Panc1 (cell line): ENCODE results near the gene MT1B.

Experiments used
- POLR2AphosphoS5 ChIP-seq: IDR thresholded peaks from 2 replicates; pipeline ENCODE4 v1.6.1; 2012; ENCODE audit warnings: mild to moderate bottlenecking, low read depth, low read length, moderate library complexity
- SIN3A ChIP-seq: IDR thresholded peaks from 2 replicates; pipeline ENCODE4 v1.6.1; 2012; ENCODE audit warnings: low read depth, mild to moderate bottlenecking, low read length, moderate library complexity, borderline replicate concordance; ENCODE audit not compliant: insufficient read depth
- TCF7L2 ChIP-seq: IDR thresholded peaks from 2 replicates; pipeline ENCODE4 v1.6.1; 2011; ENCODE audit warnings: mild to moderate bottlenecking, low read depth, low read length, inconsistent platforms
- TF ChIP-seq, protein P1 (sequence below): fragments of 450-650 bp; IDR thresholded peaks from 2 replicates; pipeline ENCODE4 v1.5.1; 2017; ENCODE audit warnings: mild to moderate bottlenecking
- TF ChIP-seq, protein P2 (sequence below), 2 experiments: IDR thresholded peaks; 2 replicates each; pipeline ENCODE4 v1.6.1; 2011 to 2012; ENCODE audit warnings: low read depth in 2 of 2, control low read depth in 1 of 2, low read length in 1 of 2, mild to moderate bottlenecking in 1 of 2, moderate library complexity in 1 of 2; ENCODE audit not compliant: insufficient read depth in 1 of 2

DNA sequence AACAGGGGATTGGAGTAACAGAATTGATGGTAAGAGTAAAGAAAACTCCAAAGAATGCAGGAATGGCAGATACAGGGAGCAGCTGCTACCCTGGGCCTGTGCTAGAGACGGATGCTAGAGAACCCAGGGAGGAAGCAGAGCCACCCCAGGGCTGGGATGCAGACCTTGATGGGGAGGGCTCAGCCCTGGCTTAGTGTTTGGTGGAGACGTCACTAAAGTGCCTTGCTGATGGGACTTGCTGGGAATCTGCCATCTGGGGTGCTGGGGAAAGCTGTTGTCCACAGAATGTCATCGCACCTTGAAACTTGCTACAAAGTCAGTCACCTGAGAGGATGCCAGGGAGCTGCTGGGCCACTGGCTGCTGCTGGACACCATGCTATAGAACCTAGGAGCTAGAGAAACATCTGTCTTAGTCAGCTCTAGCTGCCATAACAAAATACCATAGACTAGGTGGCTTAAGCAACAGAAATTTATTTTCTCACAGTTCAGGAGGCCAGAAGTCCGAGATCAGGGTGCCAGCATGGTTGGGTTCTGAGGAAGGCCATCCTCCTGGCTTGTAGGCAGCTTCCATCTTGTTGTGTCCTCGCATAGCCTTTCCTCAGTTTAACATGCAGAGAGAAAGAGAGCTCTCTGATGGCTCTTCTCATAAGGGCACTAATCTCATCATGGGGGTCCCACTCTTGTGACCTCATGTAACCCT, 45.9 kb downstream of the MT1B start:
- TF ChIP-seq, protein P1, sequence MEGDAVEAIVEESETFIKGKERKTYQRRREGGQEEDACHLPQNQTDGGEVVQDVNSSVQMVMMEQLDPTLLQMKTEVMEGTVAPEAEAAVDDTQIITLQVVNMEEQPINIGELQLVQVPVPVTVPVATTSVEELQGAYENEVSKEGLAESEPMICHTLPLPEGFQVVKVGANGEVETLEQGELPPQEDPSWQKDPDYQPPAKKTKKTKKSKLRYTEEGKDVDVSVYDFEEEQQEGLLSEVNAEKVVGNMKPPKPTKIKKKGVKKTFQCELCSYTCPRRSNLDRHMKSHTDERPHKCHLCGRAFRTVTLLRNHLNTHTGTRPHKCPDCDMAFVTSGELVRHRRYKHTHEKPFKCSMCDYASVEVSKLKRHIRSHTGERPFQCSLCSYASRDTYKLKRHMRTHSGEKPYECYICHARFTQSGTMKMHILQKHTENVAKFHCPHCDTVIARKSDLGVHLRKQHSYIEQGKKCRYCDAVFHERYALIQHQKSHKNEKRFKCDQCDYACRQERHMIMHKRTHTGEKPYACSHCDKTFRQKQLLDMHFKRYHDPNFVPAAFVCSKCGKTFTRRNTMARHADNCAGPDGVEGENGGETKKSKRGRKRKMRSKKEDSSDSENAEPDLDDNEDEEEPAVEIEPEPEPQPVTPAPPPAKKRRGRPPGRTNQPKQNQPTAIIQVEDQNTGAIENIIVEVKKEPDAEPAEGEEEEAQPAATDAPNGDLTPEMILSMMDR = no peak
- no peak for TF ChIP-seq SIN3A
- no peak for TF ChIP-seq POLR2AphosphoS5
- TF ChIP-seq, protein P2, sequence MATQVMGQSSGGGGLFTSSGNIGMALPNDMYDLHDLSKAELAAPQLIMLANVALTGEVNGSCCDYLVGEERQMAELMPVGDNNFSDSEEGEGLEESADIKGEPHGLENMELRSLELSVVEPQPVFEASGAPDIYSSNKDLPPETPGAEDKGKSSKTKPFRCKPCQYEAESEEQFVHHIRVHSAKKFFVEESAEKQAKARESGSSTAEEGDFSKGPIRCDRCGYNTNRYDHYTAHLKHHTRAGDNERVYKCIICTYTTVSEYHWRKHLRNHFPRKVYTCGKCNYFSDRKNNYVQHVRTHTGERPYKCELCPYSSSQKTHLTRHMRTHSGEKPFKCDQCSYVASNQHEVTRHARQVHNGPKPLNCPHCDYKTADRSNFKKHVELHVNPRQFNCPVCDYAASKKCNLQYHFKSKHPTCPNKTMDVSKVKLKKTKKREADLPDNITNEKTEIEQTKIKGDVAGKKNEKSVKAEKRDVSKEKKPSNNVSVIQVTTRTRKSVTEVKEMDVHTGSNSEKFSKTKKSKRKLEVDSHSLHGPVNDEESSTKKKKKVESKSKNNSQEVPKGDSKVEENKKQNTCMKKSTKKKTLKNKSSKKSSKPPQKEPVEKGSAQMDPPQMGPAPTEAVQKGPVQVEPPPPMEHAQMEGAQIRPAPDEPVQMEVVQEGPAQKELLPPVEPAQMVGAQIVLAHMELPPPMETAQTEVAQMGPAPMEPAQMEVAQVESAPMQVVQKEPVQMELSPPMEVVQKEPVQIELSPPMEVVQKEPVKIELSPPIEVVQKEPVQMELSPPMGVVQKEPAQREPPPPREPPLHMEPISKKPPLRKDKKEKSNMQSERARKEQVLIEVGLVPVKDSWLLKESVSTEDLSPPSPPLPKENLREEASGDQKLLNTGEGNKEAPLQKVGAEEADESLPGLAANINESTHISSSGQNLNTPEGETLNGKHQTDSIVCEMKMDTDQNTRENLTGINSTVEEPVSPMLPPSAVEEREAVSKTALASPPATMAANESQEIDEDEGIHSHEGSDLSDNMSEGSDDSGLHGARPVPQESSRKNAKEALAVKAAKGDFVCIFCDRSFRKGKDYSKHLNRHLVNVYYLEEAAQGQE (IDR thresholded peaks at IDR 0.05; ENCODE audit: insufficient read depth in 1 of 2, low read depth in 2 of 2, low read length in 1 of 2) = no peak
- no peak for TF ChIP-seq TCF7L2
